ENCODE data around the gene GIT2.
A peak's percentile ranks its signal among the peaks of the same experiment; 100 is the strongest.
"Not testable (repeated sequence)": the region's sequence is repeated elsewhere in the genome, so short reads cannot be mapped to it uniquely, and the experiment has no call there.

Gene GIT2, protein sequence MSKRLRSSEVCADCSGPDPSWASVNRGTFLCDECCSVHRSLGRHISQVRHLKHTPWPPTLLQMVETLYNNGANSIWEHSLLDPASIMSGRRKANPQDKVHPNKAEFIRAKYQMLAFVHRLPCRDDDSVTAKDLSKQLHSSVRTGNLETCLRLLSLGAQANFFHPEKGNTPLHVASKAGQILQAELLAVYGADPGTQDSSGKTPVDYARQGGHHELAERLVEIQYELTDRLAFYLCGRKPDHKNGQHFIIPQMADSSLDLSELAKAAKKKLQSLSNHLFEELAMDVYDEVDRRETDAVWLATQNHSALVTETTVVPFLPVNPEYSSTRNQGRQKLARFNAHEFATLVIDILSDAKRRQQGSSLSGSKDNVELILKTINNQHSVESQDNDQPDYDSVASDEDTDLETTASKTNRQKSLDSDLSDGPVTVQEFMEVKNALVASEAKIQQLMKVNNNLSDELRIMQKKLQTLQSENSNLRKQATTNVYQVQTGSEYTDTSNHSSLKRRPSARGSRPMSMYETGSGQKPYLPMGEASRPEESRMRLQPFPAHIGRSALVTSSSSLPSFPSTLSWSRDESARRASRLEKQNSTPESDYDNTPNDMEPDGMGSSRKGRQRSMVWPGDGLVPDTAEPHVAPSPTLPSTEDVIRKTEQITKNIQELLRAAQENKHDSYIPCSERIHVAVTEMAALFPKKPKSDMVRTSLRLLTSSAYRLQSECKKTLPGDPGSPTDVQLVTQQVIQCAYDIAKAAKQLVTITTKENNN

DNA sequence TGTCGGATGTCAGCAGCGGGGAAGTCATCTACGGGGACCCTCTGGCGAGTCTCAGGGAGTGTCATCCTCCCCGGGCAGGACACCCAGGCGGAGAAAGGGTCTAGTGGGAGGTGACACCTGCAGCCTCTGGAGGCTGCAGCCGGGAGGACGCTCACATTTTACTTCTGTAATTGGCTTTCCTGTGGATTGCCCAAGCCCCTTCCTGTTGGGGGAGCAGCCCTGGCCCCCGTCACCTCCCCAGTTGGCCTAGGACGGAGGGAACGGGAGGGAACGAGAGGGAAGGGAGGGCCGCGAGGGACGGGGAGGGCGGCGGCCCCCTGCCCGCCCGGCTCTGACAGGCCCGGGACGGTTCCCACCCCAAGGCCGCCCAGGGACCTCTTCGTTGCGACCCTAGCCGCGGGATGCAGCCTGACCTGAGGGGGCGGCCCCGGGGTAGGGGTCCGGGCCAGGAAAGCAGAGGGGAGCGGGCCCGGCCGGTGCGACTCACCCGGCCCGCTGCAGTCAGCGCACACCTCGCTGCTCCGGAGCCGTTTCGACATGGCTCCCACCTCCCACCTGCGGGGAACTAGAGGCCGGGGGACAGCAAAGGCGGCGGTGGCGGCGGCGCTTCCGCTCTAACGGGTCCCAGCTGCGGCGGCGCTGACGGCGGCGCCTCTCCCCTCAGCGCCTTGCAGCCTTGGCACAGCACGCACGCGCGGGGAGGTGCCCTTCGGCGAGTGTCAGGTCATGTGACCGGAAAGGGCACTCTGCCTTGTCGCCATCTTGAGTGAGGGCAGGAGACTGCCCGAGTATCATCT lies at the start of gene GIT2:
GIT2 (minus strand) TSS at position 683 of the 797 bp plus-strand sequence; CDS start at position 539, 144 bp downstream.
- DNase-seq, result peak; percentile 92

DNA sequence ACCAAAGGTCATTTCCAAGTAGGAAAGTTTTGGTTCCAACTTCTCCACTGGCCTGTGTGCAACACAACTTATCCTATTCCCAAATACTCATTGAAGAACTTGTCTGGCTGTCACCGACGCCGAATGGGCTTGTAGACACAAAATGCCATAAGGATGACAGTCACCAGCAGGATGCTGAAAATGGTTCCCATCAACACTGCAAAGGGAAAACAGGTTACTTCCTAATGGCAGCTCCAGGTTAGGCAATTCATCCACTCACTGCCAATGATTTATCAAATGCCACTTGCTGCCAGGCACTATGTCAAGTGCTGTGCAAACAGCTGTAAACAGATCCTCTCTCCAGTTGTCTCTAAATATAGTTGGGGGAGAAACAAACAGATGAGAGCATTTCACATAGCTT lies 46.1 kb upstream of the GIT2 start:
- DNase-seq, result no peak

DNA sequence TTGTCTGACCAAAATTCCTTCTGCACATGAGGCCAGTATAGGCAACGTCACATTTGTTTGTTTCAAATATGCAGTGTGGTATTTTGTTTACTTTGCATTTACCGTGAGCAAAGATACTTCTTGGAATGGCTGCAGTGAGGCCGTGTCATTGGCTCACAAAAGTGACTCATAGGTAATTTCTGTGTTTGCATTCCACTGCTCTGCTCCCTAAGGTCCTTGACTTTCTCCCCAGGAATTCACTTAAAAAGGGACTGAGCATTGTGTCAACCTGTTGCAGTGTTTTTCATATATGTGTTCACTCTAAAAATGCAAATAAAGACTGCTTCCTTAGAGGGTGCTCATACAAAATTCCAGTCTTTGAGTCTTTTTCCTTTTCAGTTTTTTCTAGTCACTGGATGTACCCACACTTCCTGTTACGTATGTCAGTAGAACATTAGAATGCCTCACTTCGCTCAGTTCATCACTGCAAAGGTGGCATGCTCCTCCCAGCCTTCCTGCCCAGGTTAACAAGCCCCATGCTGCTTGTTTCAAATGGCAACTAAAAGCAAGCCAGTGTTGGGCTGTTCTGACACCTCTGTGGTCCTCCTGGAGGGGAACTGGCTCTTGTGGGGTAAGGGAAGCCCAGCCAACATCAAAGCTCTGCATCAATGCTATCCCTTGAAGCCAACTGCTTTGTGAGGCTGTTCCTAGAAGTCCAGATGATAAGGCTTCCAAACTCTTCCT lies 43.1 kb upstream of the GIT2 start:
- no peak for DNase-seq

DNA sequence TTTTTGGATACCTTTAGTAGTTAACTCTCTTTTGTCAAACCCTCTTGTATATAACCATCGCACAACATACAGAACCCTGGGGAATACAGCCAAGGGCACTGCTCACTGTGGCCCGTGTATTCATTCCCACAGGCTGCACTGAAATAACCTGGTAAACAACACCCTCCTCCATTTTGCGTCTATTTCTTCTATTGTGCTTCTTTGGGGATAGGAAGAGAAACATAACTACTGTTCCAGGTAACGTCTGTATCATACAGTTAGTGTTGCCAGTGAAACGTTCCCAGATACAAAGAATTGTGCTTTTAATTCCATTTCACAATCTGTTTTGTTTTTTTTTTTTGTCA lies 42.5 kb upstream of the GIT2 start:
- no peak for DNase-seq

DNA sequence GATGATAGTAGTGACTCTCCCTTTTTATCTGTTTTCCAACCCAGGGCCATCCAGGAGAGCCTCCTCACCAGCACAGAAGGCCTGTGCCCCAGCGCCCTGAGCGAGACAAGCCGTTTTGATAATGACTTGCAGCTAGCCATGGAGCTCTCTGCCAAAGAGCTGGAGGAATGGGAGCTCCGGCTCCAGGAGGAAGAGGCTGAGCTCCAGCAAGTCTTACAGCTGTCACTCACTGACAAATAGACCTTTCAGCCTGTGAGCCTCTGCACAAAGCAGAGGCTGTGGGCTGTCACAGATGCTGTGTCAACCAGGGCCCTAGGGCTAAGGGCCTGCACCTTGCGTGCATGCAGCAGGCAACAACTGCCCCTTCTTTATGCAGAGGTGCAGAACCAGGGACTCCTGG lies 41.1 kb upstream of the GIT2 start:
- DNase-seq, result no peak

DNA sequence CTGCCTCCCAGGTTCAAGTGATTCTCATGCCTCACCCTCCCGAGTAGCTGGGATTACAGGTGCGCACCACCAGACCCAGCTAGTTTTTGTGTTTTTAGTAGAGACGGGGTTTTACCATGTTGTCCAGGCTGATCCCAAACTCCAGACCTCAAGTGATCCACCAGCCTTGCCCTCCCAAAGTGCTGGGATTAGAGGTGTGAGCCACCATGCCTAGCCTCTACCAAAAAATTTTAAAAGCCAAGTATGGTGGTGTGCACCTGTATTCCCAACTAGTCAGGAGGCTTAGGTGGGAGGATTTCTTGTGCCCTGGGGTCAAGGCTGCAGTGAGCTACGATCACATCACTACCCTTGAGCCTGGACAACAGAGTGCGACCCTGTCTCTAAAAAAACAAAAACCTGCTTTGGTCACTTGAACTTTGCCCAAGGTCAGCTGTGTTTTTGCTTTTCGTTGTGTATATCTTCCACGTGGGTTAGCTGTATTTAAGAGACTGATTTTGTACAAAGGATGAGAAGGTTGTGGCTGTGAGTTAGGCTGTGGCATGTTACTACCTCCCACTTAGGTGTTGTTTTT lies 39.5 kb upstream of the GIT2 start:
- DNase-seq, result no peak

DNA sequence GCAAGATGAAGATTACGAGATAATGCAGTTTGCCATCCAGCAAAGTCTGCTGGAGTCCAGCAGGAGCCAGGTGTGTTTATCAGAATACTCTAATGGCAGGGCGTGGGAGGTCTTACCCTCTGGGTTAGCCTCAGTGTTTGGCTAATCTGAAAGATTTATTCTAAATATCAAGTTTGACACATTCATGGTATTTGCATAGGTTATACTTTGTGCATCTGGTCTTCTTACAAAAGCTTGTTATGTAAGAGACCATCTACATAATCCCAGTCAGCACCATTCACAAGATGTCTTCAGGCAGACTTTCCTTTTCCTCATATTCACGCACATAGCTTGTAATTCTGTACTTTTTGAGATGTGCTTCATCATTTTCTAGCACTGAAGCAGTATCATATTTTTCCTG lies 37.7 kb upstream of the GIT2 start:
- DNase-seq, result no peak

DNA sequence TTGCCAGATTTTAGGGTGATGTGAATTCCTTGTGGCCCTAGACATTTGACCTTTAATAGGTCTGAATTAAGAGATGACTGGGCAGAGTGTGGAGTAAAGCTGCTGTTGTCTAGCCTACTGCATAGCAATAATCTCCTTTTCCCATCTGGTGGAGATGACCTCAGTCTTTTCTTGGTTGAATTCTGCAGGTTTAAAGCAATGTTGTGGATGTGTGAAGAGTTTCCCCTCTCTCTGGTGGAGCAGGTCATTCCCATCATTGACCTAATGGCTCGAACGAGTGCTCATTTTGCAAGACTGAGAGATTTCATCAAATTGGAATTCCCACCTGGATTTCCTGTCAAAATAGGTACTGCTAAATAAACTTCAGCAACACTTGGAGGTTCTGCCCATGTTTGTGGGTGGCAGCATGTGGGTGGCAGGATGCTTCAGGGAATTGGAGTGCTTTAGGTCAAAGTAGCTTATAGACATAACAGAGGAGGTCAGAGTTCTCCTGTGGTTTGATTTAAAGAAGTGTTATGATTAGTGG lies 33.2 kb upstream of the GIT2 start:
- DNase-seq, result no peak

DNA sequence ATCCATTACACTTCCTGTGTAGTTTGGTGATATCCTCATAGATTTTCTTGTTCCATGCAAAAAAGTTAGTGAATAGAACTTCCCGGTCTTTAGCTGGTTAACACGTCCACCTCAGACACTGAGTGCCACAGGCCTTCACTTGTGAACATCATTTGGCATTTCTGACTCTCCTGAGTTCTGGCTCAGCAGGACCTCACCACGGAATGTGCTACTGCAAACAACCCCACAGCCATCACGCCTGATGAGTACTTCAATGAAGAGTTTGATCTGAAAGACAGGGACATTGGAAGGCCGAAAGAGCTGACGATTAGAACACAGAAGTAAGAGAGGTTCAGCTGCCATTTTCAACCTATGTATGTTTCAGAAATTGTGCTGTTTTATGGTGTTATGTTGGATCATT lies 32.2 kb upstream of the GIT2 start:
- DNase-seq, result no peak

DNA sequence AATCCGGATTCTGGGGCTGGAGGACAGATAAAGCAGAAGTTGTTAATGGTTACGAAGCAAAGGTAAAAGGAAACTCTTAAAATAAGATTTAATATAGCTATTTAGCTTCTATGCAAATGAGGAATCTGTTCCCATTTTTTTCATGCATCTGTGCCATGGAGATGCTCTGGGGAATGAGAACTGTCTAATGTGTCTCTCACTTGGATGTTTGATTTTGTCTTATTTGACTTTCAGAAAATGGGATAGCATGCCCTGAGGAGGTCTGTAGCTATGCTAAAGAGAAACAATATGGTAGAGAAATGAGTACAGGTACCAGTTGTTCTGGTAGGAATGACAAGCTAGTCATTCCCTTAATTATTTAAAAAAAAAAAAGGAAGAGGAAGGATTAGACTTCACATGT lies 27.9 kb upstream of the GIT2 start:
- no peak for DNase-seq

DNA sequence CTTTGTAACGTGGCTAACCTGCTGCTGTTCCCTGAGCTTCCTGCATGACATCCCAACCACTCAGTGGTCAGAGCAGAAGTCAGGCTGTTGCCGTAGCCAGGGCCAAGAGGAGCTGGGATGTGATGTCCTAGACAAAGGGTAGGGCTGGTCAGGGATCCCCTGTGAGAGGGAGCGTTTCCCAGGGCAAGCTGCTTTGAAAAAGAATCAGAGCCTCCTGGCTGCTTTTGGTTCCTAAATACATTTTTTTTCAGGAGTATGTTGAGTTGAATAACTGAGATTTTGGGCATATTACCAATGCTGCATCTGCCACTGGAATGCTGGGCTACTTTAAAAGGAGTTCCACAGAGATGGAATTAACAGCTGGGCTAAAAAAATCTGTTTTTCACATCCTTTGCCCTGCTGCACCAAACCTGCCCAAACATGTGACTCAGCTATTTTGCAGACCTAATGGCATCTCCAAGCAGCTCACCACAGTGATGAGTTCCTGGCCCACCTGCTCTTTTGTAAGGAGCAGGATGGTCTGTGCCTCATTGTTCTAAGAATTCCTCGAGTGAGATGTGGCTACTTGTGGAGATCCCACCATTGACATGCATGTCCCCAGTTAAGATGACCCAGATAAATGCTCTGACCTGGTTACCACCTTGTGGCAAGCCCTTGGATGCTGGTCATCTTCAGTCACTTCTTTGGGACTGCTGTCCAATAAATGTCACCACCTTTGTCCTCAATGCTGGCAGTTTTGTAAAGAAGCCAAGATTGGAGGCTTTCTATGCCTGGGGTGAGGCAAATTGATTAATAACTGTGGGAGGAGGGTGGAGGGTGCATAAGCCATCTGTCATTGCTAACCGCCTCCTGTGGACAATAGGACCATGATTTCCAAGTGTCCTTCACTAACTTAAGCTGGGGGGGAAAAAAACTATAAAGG lies 27.2 kb upstream of the GIT2 start:
- DNase-seq, result peak; percentile 77

DNA sequence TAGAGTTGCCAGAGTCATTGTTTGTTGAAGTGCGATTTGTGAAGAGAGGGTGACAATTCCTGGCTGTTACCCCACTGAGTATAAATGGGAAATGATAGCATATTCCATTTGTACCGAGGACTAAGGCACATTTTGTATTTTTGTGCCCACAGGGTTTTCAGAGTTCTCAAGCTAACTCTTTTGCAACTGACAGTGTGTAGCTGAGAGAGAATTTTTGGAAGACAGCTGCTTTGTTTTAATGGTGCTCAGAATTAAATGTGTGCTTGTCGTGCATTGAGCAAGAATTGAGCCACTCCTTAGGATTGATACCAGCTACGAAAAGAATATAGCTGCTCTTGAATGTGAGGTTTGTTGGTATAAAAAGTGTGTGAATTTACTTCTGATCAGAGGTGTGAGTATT lies 24.8 kb upstream of the GIT2 start:
- no peak for DNase-seq

DNA sequence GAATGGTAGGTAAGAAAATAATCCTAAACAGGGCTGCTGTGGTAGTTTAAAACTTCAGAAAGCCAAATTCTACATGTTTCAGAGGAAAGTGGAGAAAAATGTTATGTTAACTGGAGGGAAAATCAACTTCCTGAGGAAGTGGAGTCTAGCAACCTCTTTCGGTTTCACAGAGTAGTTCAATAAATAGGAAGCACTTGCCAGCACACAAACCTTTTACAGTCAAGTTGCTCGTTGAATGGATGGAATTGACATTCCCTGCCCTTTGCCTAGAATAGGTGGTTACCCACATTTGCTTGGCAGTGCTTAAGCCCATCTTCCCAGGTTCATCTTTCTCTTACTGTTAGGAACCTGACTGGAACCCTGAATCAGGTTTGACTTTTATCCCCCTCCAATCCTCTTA lies 19.0 kb upstream of the GIT2 start:
- DNase-seq, result no peak

DNA sequence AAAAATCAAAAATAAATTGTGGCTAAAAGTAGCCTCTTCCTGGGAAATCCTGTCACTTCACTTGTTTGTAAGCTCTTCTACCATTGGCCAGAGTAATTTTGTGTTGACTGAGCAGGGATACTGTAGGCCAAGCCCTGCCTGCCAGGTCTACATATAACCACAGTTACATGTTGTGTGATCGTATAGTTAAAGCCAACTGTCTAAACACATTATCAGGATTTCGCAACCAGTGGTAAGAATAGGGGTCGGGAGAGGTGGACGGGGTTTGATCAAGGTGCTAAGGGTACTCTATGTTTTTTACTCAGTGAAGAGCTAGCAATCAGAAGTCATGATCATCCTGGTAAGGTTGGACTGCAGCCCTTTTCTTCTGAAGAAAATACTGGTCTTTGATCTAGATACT lies 16.5 kb upstream of the GIT2 start:
- DNase-seq, result no peak

DNA sequence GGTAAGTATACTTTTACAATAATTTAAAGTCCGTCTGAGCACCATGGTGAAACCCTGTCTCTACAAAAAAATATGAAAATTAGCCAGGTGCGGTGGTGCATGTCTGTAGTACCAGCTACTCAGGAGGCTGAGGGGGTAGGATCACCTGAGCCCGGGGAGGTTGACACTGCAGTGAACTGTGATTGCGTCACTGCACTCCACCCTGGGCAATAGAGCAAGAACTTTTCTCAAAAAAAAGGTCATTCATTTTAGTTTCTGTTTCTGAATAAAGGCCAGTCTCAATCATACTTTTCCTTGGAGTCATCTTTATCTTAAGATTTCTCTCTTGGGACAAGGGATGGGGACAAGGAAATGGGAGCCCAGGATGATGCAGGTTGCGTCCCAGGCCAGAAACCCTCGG lies 16.0 kb upstream of the GIT2 start:
- DNase-seq, result no peak

DNA sequence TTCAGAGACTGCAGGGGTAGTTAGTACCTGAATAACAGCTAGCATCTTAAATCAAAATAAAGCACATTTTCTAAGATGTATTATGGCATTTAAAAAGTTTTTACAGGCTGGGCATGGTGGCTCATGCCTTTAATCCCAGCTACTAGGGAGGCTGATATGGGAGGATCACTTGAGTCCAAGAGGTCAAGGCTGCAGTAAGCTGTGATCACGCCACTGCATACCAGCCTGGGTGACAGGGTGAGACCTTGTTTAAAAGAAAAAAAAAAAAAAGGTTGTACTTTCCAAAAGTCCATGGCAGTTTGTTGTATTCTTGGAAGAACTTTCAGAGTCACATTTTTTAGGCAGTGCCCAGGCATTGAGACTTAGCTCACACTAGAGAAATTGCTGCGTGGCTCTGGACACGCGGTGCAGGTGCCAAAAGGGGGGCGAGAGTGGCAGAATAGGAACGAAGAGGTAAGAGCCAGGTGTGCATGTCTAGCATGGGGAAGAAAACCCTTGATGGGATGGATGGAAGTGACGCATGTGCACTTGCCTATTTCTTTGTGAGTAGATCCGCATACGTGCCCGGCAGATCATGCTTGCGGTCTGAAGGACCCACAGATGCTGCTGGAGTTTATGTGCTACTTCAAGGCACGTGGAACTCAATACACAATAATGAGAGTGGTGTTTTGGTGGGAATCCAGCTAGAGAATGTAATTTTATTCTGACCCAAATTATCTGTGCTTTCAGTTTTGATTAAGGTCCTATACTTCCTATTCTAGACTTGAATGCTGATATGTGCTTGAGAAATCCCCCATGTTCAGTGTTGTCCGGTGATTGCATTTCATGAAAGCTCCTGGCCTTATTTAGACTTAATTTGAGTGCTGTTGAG lies 14.9 kb upstream of the GIT2 start:
- DNase-seq, result no peak

DNA sequence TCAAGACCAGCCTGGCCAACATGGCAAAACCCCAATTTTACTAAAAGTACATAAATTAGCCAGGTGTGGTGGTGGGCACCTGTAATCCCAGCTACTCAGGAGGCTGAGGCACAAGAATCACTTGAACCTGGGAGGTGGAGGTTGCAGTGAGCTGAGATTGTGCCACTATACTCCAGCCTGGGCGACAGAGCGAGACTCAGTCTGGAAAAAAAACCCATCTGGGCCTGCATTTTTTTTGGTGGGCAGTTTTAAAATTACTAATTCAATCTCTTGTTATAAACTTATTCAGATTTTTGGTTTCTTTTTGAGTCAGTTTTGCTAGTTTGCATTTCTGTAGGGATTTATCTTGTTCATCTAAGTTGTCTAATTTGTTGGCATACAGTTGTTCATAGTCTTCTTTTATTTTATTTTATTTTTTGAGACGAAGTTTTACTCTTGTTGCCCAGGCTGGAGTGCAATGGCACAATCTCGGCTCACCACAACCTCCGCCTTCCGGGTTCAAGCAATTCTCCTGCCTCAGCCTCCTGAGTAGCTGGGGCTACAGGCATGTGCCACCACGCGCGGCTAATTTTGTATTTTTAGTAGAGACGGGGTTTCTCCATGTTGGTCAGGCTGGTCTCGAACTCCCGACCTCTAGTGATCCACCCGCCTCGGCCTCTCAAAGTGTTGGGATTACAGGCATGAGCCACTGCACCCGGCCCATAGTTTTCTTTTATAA lies 12.7 kb upstream of the GIT2 start:
- DNase-seq, result not testable (repeated sequence)

DNA sequence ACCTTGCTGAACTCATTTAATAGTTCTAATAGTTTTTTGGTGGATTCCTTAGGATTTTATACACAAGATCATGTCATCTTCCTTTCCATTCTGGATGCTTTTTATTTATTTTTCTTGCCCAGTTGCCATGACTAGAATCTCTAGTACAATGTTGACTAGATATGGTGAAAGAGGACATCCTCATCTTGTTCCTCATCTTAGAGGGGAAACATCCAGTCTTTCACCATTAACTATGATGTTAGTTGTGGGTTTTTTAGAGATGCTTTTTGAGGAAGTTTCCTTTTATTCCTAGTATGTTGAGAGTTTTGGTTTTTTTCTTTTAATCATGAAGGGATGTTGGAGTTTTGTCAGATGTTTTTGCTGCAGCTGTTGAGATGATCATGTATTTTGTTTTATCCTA lies 11.7 kb upstream of the GIT2 start:
- no peak for DNase-seq

DNA sequence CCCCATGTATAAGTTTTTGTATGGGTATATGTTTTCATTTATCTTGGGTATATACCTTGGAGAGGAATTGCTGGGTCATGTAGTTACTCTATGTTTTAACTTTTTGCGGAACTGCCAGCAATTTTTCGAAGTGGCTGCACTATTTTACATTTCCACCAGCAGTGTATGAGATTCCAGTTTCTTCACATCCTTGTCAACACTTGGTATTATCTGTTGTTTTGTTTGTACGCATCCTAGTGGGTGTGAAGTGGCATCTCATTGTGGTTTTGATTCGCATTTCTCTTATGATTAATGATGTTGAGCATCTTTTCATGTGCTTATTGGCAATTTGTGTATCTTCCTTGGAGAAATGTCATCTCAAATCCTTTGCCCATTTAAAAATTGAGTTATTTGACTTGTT lies 9.9 kb upstream of the GIT2 start:
- no peak for DNase-seq
